Thymus (tissue), 11 donors: ENCODE results near the gene LRRC51. TPM values are rescaled to one million over a fixed set of nuclear protein-coding genes. Genes with fewer than 3 reads are reported as not detected.
"Not testable (repeated sequence)": the region's sequence is repeated elsewhere in the genome, so short reads cannot be mapped to it uniquely, and the experiment has no call there.

Experiments
- DNase-seq, 9 donors: peaks; one replicate each; pipeline ENCODE4 v3.0.0-alpha.2; 2013; ENCODE audit warnings: low spot score in 9 of 9, low read depth in 6 of 9, missing footprints in 1 of 9
- H3K27ac ChIP-seq, 2 donors: one replicate each; pipeline ENCODE4 v1.5.1; 2013; ENCODE audit warnings: control low read depth in 1 of 2, low read depth in 1 of 2, low read length in 1 of 2, mild to moderate bottlenecking in 1 of 2, moderate library complexity in 1 of 2
- H3K27me3 ChIP-seq, 2 donors: one replicate each; pipeline ENCODE4 v1.5.1; 2013; ENCODE audit warnings: low read length in 1 of 2; ENCODE audit not compliant: control insufficient read depth in 2 of 2, insufficient read depth in 1 of 2
- H3K36me3 ChIP-seq, 2 donors: one replicate each; pipeline ENCODE4 v1.5.1; 2013; ENCODE audit warnings: low read length in 1 of 2, mild to moderate bottlenecking in 1 of 2, moderate library complexity in 1 of 2; ENCODE audit not compliant: control insufficient read depth in 2 of 2, insufficient read depth in 2 of 2
- H3K4me1 ChIP-seq, 2 donors: one replicate each; pipeline ENCODE4 v1.5.1; 2013; ENCODE audit warnings: low read length in 2 of 2; ENCODE audit not compliant: control insufficient read depth in 2 of 2, insufficient read depth in 2 of 2
- H3K4me3 ChIP-seq, 2 donors: one replicate each; pipeline ENCODE4 v1.5.1; 2013; ENCODE audit warnings: low read length in 2 of 2, control low read depth in 1 of 2, mild to moderate bottlenecking in 1 of 2
- H3K9me3 ChIP-seq, 2 donors: one replicate each; pipeline ENCODE4 v1.5.1; 2013; ENCODE audit warnings: low read length in 1 of 2, mild to moderate bottlenecking in 1 of 2; ENCODE audit not compliant: control insufficient read depth in 2 of 2, insufficient read depth in 1 of 2
- WGBS: extraction: QIAGEN DNeasy Blood & Tissue Kit; methylation state at CpG from one replicate; pipeline ENCODE4 v1.1.7; 2013; 5-methylcytosine and 5-hydroxymethylcytosine counted together
- polyA plus RNA-seq: library from polyadenylated mRNA; stranded (reverse); fragments of 200-250 nt; gene quantifications from one replicate; pipeline ENCODE4 v1.2.3, GENCODE V29; 2013
- total RNA-seq: library from RNA; stranded (reverse); fragments of 120-200 nt; gene quantifications from one replicate; pipeline ENCODE4 v1.2.4, GENCODE V29; 2013
- donor health status: healthy.

The LRRC51 gene
- total and polyA plus RNA-seq, 2 donors: 5.3 TPM

DNA sequence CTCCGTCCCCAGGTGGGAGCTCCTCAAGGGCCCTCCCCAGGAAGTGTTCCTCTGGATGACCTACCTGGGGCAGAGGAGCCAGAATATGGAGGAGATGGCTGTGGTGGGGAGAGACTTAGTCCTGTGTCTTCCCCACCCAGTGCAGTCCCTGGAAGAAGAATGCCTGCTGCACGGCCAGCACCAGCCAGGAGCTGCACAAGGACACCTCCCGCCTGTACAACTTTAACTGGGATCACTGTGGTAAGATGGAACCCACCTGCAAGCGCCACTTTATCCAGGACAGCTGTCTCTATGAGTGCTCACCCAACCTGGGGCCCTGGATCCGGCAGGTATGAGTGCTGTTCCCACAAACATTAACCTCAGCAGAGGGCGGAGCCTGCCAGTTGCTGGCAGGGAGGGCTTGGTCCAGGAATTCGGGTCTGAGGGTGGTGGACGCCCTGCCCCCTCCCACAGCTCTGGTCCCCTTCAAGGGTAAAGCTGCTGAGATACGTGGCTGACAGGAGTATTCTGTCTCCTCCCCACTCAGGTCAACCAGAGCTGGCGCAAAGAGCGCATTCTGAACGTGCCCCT lies 58.3 kb downstream of the LRRC51 start:
- Histone ChIP-seq H3K4me3 (no peak overlapping the region), H3K27ac (no peak overlapping the region), H3K4me1 (peaks cover 0 to 9% of the 10 kb centered on the region in 2 donors), H3K27me3 (no peaks in the 10 kb centered on the region), H3K36me3 (no peaks in the 10 kb centered on the region), H3K9me3 (no peaks in the 10 kb centered on the region)
- DNase-seq: no peak
- 96% methylated on average over 12 of the region's 12 CpGs for WGBS

DNA sequence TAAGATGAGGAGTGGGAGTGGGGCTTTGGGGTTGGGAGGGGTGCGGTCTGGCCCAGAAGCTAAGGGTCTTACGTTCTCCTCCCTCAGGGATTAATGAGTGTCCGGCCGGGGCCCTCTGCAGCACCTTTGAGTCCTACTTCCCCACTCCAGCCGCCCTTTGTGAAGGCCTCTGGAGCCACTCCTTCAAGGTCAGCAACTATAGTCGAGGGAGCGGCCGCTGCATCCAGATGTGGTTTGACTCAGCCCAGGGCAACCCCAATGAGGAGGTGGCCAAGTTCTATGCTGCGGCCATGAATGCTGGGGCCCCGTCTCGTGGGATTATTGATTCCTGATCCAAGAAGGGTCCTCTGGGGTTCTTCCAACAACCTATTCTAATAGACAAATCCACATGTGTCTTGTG lies 58.9 kb downstream of the LRRC51 start:
- Histone ChIP-seq H3K36me3 (no peaks in the 10 kb centered on the region), H3K27ac (no peak overlapping the region), H3K4me3 (no peak overlapping the region), H3K4me1 (peaks cover 0 to 9% of the 10 kb centered on the region in 2 donors), H3K27me3 (no peaks in the 10 kb centered on the region), H3K9me3 (no peaks in the 10 kb centered on the region)
- 98% methylated on average over 11 of the region's 11 CpGs for WGBS
- DNase-seq: no peak

- Histone ChIP-seq H3K4me3 (no peak overlapping the region), H3K4me1 (peaks cover 0 to 9% of the 10 kb centered on the region in 2 donors), H3K27me3 (no peaks in the 10 kb centered on the region), H3K9me3 (no peaks in the 10 kb centered on the region), H3K36me3 (no peaks in the 10 kb centered on the region), H3K27ac (no peak overlapping the region)
- 100% methylated on average over 2 of the region's 2 CpGs for WGBS
- DNase-seq: no peak
Measured at GRCh38 chr11:72140661-72141060, 60.0 kb downstream of the LRRC51 start.

GRCh38 chr11:72141066-72141465 lies 60.4 kb downstream of the LRRC51 start:
- H3K27me3 ChIP-seq: no peaks in the 10 kb centered on the region
- WGBS: 94% methylated on average over 3 of the region's 3 CpGs
- H3K36me3 ChIP-seq: no peaks in the 10 kb centered on the region
- DNase-seq: no peak
- H3K9me3 ChIP-seq: no peaks in the 10 kb centered on the region
- no peak overlapping the region for H3K4me3 ChIP-seq
- H3K4me1 ChIP-seq: peaks cover 0 to 9% of the 10 kb centered on the region in 2 donors
- no peak overlapping the region for H3K27ac ChIP-seq

DNA sequence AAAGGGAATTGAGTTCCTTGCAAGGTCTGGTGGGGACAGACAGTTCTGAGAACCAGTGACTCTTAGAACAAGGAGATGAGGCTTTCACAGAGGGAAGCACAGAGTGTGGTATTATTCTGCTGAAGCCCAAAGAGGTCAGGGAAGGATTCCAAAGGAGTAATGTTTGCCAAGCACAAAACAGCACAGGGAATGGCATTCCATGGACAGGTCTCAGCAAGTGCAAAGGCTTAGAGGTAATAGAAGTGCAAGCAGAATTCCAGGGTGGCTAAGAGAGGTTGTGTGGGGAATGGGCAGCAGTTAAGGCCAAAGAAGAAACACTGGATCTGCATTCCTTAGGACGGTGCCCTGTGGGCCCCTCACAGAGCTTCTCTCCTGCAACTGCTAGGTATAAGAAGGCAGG lies 61.4 kb downstream of the LRRC51 start:
- not testable (repeated sequence) for H3K9me3 ChIP-seq, H3K4me3 ChIP-seq, DNase-seq, H3K27ac ChIP-seq, H3K4me1 ChIP-seq, H3K36me3 ChIP-seq, H3K27me3 ChIP-seq
- WGBS: 79% methylated on average over 1 of the region's 1 CpG

DNA sequence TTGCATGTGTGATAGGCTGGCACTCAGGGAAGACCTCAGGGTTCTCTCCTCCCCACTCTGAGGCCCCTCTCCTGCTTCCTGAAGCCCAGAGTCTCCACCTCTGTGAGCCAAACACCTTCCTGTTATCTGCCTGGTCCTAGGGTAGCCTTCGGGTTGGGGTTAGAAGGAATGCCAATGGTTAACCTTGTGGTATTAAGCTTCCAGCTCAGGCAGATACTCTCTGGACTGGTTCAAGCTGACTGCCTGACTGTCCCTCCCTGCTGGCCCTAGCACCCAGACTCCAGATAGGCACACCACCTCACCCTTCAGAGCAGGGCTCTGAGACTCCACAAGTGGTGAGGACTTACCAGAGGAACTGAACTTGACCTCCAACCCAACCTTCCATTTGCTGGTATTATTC lies 61.9 kb downstream of the LRRC51 start:
- H3K36me3 ChIP-seq, H3K27ac ChIP-seq, H3K4me1 ChIP-seq, H3K4me3 ChIP-seq, DNase-seq, H3K27me3 ChIP-seq, H3K9me3 ChIP-seq: not testable (repeated sequence)
- 32% methylated on average over 1 of the region's 1 CpG for WGBS

DNA sequence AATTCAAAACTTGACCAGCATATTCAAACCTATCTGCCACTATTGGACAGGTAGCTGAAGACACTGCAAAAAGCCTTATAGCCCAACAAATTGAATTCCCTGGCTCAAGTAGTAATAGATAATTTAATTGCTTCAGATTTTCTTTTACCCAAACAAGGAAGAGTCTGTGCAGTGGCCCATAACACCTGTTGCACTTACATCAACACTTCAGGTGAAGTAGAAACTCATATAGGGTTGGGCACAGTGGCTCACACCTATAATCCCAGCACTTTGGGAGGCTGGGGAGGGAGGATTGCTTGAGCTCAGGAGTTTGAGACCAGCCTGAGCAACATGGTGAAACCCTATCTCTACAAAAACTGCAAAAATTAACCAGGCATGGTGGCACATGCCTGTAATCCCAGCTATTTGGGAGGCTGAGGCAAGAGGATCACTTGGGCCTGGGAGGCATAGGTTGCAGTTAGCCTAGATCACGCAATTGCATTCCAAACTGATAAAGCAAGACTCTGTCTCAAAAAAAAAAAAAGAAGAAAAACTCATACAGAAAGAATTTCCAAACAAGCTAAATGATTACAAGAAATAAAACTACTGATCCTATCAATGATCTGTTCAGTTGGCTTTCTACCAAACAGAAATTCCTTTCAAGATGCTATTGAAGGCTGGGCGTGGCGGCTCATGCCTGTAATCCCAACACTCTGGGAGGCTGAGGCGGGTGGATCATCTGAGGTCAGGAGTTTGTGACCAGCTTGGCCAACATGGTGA lies 64.3 kb downstream of the LRRC51 start:
- 96% methylated on average over 4 of the region's 4 CpGs for WGBS
- H3K4me1 ChIP-seq: peaks cover 0 to 9% of the 10 kb centered on the region in 2 donors
- H3K9me3 ChIP-seq: no peaks in the 10 kb centered on the region
- H3K4me3 ChIP-seq: no peak overlapping the region
- no peaks in the 10 kb centered on the region for H3K36me3 ChIP-seq
- H3K27ac ChIP-seq: no peak overlapping the region
- DNase-seq: no peak
- H3K27me3 ChIP-seq: no peaks in the 10 kb centered on the region

Other genes with a start within 250 kb of the LRRC51 start
- not detected for gene DEFB108B, start 247.7 kb upstream of the LRRC51 start, total RNA-seq
- gene DEFB108B, start 247.7 kb upstream of the LRRC51 start, polyA plus RNA-seq: not detected
- not detected for gene DEFB131B, start 202.4 kb upstream of the LRRC51 start, total RNA-seq
- not detected for gene DEFB131B, start 202.4 kb upstream of the LRRC51 start, polyA plus RNA-seq
- gene XNDC1N, start 152.3 kb upstream of the LRRC51 start, total RNA-seq: 6.9 TPM
- 3.0 TPM for gene XNDC1N, start 152.3 kb upstream of the LRRC51 start, polyA plus RNA-seq
- 13.0 TPM for gene RNF121, start 151.8 kb upstream of the LRRC51 start, total RNA-seq
- gene RNF121, start 151.8 kb upstream of the LRRC51 start, polyA plus RNA-seq: 10.3 TPM
- gene IL18BP, start 81.9 kb upstream of the LRRC51 start, total RNA-seq: 2.0 TPM
- gene IL18BP, start 81.9 kb upstream of the LRRC51 start, polyA plus RNA-seq: 10.8 TPM
- 76.4 TPM for gene NUMA1, start 308 bp upstream of the LRRC51 start, total RNA-seq
- gene NUMA1, start 308 bp upstream of the LRRC51 start, polyA plus RNA-seq: 210 TPM
- 74.5 TPM for gene LAMTOR1, start 22.4 kb downstream of the LRRC51 start, total RNA-seq
- gene LAMTOR1, start 22.4 kb downstream of the LRRC51 start, polyA plus RNA-seq: 104 TPM
- gene TOMT, start 25.1 kb downstream of the LRRC51 start, total RNA-seq: not detected
- not detected for gene TOMT, start 25.1 kb downstream of the LRRC51 start, polyA plus RNA-seq
- 89.9 TPM for gene ANAPC15, start 31.8 kb downstream of the LRRC51 start, total RNA-seq
- 56.3 TPM for gene ANAPC15, start 31.8 kb downstream of the LRRC51 start, polyA plus RNA-seq
- gene FOLR3, start 54.9 kb downstream of the LRRC51 start, total RNA-seq: 0.33 TPM
- 0.82 TPM for gene FOLR3, start 54.9 kb downstream of the LRRC51 start, polyA plus RNA-seq
- gene FOLR1, start 111.3 kb downstream of the LRRC51 start, total RNA-seq: 0.47 TPM
- gene FOLR1, start 111.3 kb downstream of the LRRC51 start, polyA plus RNA-seq: 0.98 TPM
- 27.8 TPM for gene FOLR2, start 135.9 kb downstream of the LRRC51 start, total RNA-seq
- 32.7 TPM for gene FOLR2, start 135.9 kb downstream of the LRRC51 start, polyA plus RNA-seq
- gene INPPL1, start 143.9 kb downstream of the LRRC51 start, total RNA-seq: 27.7 TPM
- gene INPPL1, start 143.9 kb downstream of the LRRC51 start, polyA plus RNA-seq: 58.3 TPM
- 0.05 TPM for gene PHOX2A, start 163.3 kb downstream of the LRRC51 start, total RNA-seq
- 0.11 TPM for gene PHOX2A, start 163.3 kb downstream of the LRRC51 start, polyA plus RNA-seq